Measurements from ENCODE around the gene ZSCAN16. TPM values are rescaled to one million over a fixed set of nuclear protein-coding genes. Genes with fewer than 3 reads are reported as not detected.

The ZSCAN16 gene
- total and polyA plus RNA-seq, 9 of the 15 experiments (the other 6 are each of a cell fraction or from before 2014, with no cell fraction given), result 0.08 TPM; not detected in 8

GRCh38 chr6:28141500-28142329 lies 17.3 kb downstream of the ZSCAN16 start, which contains the start of gene ZKSCAN8 (continued):
- peak; percentile 93 for TF ChIP-seq FOXP4 (CRISPR knock-in tag; IDR thresholded peaks at IDR 0.05; ENCODE audit: borderline replicate concordance)
- peak; percentile 80 for TF ChIP-seq ESRRA (IDR thresholded peaks at IDR 0.05; ENCODE audit: borderline replicate concordance, low read depth)
- TF ChIP-seq POLR2B (IDR thresholded peaks at IDR 0.05; ENCODE audit: low read depth, partially characterized antibody), result peak; percentile 94
- TF ChIP-seq ZNF778 (CRISPR knock-in tag; IDR thresholded peaks at IDR 0.05), result no peak
- TF ChIP-seq CBFB (CRISPR knock-in tag; IDR thresholded peaks at IDR 0.05), result 0 out of 2 replicates have a peak, but pooled peaks have one; percentile 83
- peak; percentile 27 for TF ChIP-seq PCBP1 (IDR thresholded peaks at IDR 0.05; ENCODE audit: low read depth, low read length, poor library complexity, severe bottlenecking)
- peak; percentile 88 to 90 for TF ChIP-seq NRF1 (conservative IDR thresholded peaks at IDR 0.05 in 1 of 2, IDR thresholded peaks at IDR 0.05 in 1 of 2)
- TF ChIP-seq SMARCA5 (IDR thresholded peaks at IDR 0.05), result no peak; the same call in 1 of the 2 replicates
- peak; percentile 65 for TF ChIP-seq BRD9 (IDR thresholded peaks at IDR 0.05; ENCODE audit: low read depth, partially characterized antibody)
- TF ChIP-seq ZNF445 (CRISPR knock-in tag; IDR thresholded peaks at IDR 0.05; ENCODE audit: low read depth), result no peak
- TF ChIP-seq ZBTB34 (CRISPR knock-in tag; IDR thresholded peaks at IDR 0.05), result no peak
- TF ChIP-seq ZNF282 (CRISPR knock-in tag; IDR thresholded peaks at IDR 0.05), result no peak
- TF ChIP-seq ETV5 (CRISPR knock-in tag; IDR thresholded peaks at IDR 0.05; ENCODE audit: low read depth), result peak; percentile 99
- peak; percentile 55; the same call in 1 of the 2 replicates for TF ChIP-seq RB1 (IDR thresholded peaks at IDR 0.05; ENCODE audit: low read depth)
- TF ChIP-seq ZKSCAN1 (IDR thresholded peaks at IDR 0.05; ENCODE audit: low read depth, low read length), result no peak
- TF ChIP-seq TRIM25 (IDR thresholded peaks at IDR 0.05; ENCODE audit: borderline replicate concordance), result no peak
- peak; percentile 85 for TF ChIP-seq CHD1 (IDR thresholded peaks at IDR 0.05; ENCODE audit: low read length)
- no peak for TF ChIP-seq U2AF1 (optimal IDR thresholded peaks at IDR 0.05; ENCODE audit: low read depth, low read length)
- peak; percentile 97 for TF ChIP-seq SP2 (IDR thresholded peaks at IDR 0.05; ENCODE audit: extremely low read depth, low read depth, low read length, poor library complexity, severe bottlenecking)
- peak; percentile 91 for TF ChIP-seq TAF9B (IDR thresholded peaks at IDR 0.05; ENCODE audit: partially characterized antibody)
- TF ChIP-seq SIN3B (IDR thresholded peaks at IDR 0.05; ENCODE audit: low read depth), result peak; percentile 85
- TF ChIP-seq TCF15 (CRISPR knock-in tag; IDR thresholded peaks at IDR 0.05), result no peak
- peak; percentile 97 for TF ChIP-seq KDM5B (IDR thresholded peaks at IDR 0.05; ENCODE audit: insufficient replicate concordance, low read depth, low read length)
